Endothelial cell of umbilical vein (primary cell): ENCODE results near the gene C1orf167. TPM values are rescaled to one million over a fixed set of nuclear protein-coding genes. Genes with fewer than 3 reads are reported as not detected.

ENCODE experiments used
- BruUV-seq: library from RNA; stranded (reverse); fragments of 400-500 nt; replicated peaks from 2 replicates; lab custom pipeline; 2021; lab: Mats Ljungman, UMichigan
- CTCF ChIA-PET: fragments of 300-600, 350-600 bp; sonication (Branson Sonifier 250); formaldehyde crosslinking; loops from one replicate; lab custom pipeline; 2021; ENCODE audit warnings: antibody characterized with exemption, inconsistent platforms; lab: Charles Lee
- POLR2A ChIA-PET: fragments of 300-600, 350-600 bp; sonication (Branson Sonifier 250); formaldehyde crosslinking; loops from one replicate; lab custom pipeline; 2021; ENCODE audit warnings: antibody characterized with exemption, inconsistent platforms; lab: Charles Lee
- DNase-seq: peaks from one replicate; pipeline ENCODE4 v3.0.0-alpha.2; 2011; ENCODE audit warnings: low read depth, low spot score
- FAIRE-seq: peaks from 2 replicates; lab custom pipeline; 2011; peaks lifted over from hg19 to GRCh38; lab: Jason Lieb, UNC
- H2AFZ ChIP-seq: 2 replicates; pipeline ENCODE4 v1.6.0; 2012; ENCODE audit warnings: low read depth, low read length, control low read depth, inconsistent platforms
- H3K27ac ChIP-seq: 2 replicates; pipeline ENCODE4 v1.5.1; 2011; ENCODE audit warnings: low read depth, mild to moderate bottlenecking, control low read depth, low read length, moderate library complexity; ENCODE audit not compliant: insufficient read depth
- H3K27me3 ChIP-seq, 2 experiments: 2 replicates each; pipeline versions ENCODE4 v1.6.0 to v1.6.1; 2011; ENCODE audit warnings: low read length in 2 of 2, mixed read lengths in 1 of 2; ENCODE audit not compliant: control insufficient read depth in 2 of 2, insufficient read depth in 2 of 2
- H3K36me3 ChIP-seq, 2 experiments: 2 replicates in 1 of 2; 3 replicates in 1 of 2; pipeline ENCODE4 v1.5.1; 2011; ENCODE audit warnings: low read length in 2 of 2, mild to moderate bottlenecking in 1 of 2, moderate library complexity in 1 of 2; ENCODE audit not compliant: control insufficient read depth in 2 of 2, insufficient read depth in 2 of 2; ENCODE audit errors: extremely low read depth in 1 of 2
- H3K4me1 ChIP-seq: 3 replicates; pipeline ENCODE4 v1.5.1; 2011; ENCODE audit warnings: mild to moderate bottlenecking, low read length; ENCODE audit not compliant: control insufficient read depth, insufficient read depth; ENCODE audit errors: extremely low read depth
- H3K4me2 ChIP-seq: 2 replicates; pipeline ENCODE4 v1.6.1; 2011; ENCODE audit warnings: low read length, control low read depth, mixed read lengths; ENCODE audit not compliant: insufficient read depth
- H3K4me3 ChIP-seq, 3 experiments: fragments of 200-600 bp in 1 of 3; sonication (generic), shearing (Covaris generic) in 1 of 3; replicated peaks in 1 of 3; 2 replicates each; pipeline ENCODE4 v1.5.1; 2011 to 2016; ENCODE audit warnings: control low read depth in 3 of 3, low read length in 3 of 3, mild to moderate bottlenecking in 2 of 3, inconsistent platforms in 1 of 3, low read depth in 1 of 3, moderate library complexity in 1 of 3; ENCODE audit not compliant: insufficient read depth in 1 of 3
- H3K79me2 ChIP-seq: 2 replicates; pipeline ENCODE4 v1.6.0; 2012; ENCODE audit warnings: low read length, inconsistent platforms; ENCODE audit not compliant: control insufficient read depth, insufficient read depth
- H3K9ac ChIP-seq: replicated peaks from 2 replicates; pipeline ENCODE3; 2011; ENCODE audit warnings: low read length, control low read depth; ENCODE audit not compliant: insufficient read depth; ENCODE audit errors: extremely low read depth
- H3K9me1 ChIP-seq: replicated peaks from 3 replicates; pipeline ENCODE4 v1.6.0; 2011; ENCODE audit warnings: mild to moderate bottlenecking, low read length; ENCODE audit not compliant: control insufficient read depth, insufficient read depth; ENCODE audit errors: extremely low read depth
- H3K9me3 ChIP-seq: replicated peaks from 2 replicates; pipeline ENCODE4 v1.5.1; 2012; ENCODE audit warnings: low read length, inconsistent platforms; ENCODE audit not compliant: control insufficient read depth, insufficient read depth
- H4K20me1 ChIP-seq: replicated peaks from 2 replicates; pipeline ENCODE3; 2011; ENCODE audit warnings: mild to moderate bottlenecking, low read length; ENCODE audit not compliant: control insufficient read depth, insufficient read depth; ENCODE audit errors: extremely low read depth
- EZH2 ChIP-seq: IDR thresholded peaks from 2 replicates; pipeline ENCODE4 v1.6.1; 2012; ENCODE audit warnings: borderline replicate concordance, low read depth, mild to moderate bottlenecking, moderate library complexity, low read length, inconsistent platforms; ENCODE audit not compliant: severe bottlenecking
- FOS ChIP-seq: IDR thresholded peaks from 2 replicates; pipeline ENCODE4 v1.6.1; 2011; ENCODE audit warnings: mild to moderate bottlenecking, low read length, moderate library complexity, borderline replicate concordance; ENCODE audit not compliant: insufficient read depth
- GATA2 ChIP-seq: IDR thresholded peaks from 2 replicates; pipeline ENCODE4 v1.7.0; 2011; ENCODE audit warnings: low read depth, mild to moderate bottlenecking, moderate library complexity, mixed read lengths, low read length; ENCODE audit not compliant: insufficient read length, insufficient read depth
- JUN ChIP-seq: IDR thresholded peaks from 2 replicates; pipeline ENCODE4 v1.6.1; 2011; ENCODE audit warnings: borderline replicate concordance, low read depth; ENCODE audit not compliant: insufficient read length, insufficient read depth
- MYC ChIP-seq: IDR thresholded peaks from one replicate; pipeline ENCODE4 v1.6.1; 2011; ENCODE audit warnings: mild to moderate bottlenecking, low read depth, low read length
- POLR2A ChIP-seq: IDR thresholded peaks from 2 replicates; pipeline ENCODE4 v1.6.1; 2012; ENCODE audit warnings: low read depth, mild to moderate bottlenecking, control low read depth, low read length
- POLR2AphosphoS5 ChIP-seq: IDR thresholded peaks from 2 replicates; pipeline ENCODE4 v1.6.1; 2012; ENCODE audit warnings: low read depth, mild to moderate bottlenecking, control low read depth, low read length, moderate library complexity; ENCODE audit not compliant: insufficient read depth
- dilution Hi-C: fragments of 300-500 bp; cut with MboI; formaldehyde crosslinking; loops from one replicate; pipeline ENCODE4 v1.15.0; 2019; ENCODE audit warnings: low sequenced_read_pairs; ENCODE audit not compliant: extremely low pct_ligation_motif_present
- intact Hi-C: fragments of 100-400 bp; cut with micrococcal nuclease; formaldehyde crosslinking; loops from one replicate; pipeline ENCODE4 v1.10.0; 2022
- polyA plus RNA-seq, 4 experiments: library from polyadenylated mRNA; depleted of rRNA in 3 of 4; stranded (reverse) in 3 of 4; unstranded in 1 of 4; fragments of >200 nt; gene quantifications; 2 replicates each; pipeline versions ENCODE4 v1.2.1 to v1.2.3, GENCODE V29; 2011 to 2012; ENCODE audit warnings: missing spikeins in 1 of 4
- total RNA-seq: library from RNA; stranded (reverse); gene quantifications from 2 replicates; pipeline ENCODE4 v1.2.3, GENCODE V29; 2021
- TF ChIP-seq, protein P1 (sequence below), 2 donors: IDR thresholded peaks; 1 replicate in 1 of 2; 2 replicates in 1 of 2; pipeline ENCODE4 v1.5.1; 2011; ENCODE audit warnings: low read length in 2 of 2, mild to moderate bottlenecking in 2 of 2, moderate library complexity in 2 of 2, control low read depth in 1 of 2, inconsistent platforms in 1 of 2, low read depth in 1 of 2; ENCODE audit not compliant: insufficient read depth in 1 of 2; ENCODE audit errors: extremely low read depth in 1 of 2
- TF ChIP-seq, protein P2 (sequence below): IDR thresholded peaks from 2 replicates; pipeline ENCODE4 v1.6.1; 2011; ENCODE audit not compliant: insufficient read depth, insufficient read length

The C1orf167 gene
- total and polyA plus RNA-seq, 2 donors (not counting 3 experiments of a cell fraction or from before 2014, with no cell fraction given), result not detected

DNA sequence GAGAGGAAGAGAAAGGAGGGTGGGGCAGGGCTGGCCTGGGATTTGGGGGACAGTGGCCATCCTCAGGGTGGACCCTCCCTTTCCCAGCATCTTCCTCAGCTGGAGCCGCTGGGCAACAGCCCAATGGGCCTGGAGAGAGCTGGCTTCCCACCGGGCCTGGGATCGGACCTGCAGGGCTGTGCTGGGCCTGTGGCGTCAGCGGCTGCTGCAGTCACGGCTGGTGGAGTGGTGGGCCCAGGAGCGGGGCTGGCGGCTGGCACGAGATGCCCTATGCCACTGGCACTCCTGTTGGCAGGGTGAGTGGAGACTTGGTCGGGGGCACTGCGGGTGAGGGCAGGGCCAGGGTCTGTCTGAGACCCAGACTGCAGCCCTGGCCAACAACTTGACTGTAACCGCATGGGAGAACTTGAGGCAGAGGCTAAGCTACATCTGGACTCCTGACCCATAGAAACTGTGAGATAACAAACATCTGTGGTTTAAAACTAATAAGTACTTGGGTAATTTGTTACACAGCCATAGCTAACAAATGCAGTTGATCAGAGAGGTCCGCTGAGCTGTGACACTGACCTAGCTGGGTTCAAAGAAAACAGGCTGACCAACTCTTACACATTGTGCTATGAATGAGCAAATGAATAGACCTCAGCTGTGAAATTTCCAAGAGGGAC is 17.9 kb downstream of the C1orf167 start:
- ChIA-PET POLR2A (interaction anchor here (1.4 kb wide), 1 partner anchor 128 kb away, joined by 4 read pairs; no protein-coding TSS in a partner anchor), CTCF (no interaction called here)
- H4K20me1 ChIP-seq, result no peaks in the 10 kb centered on the region
- no TSS peak for BruUV-seq
- no peaks in the 10 kb centered on the region for H3K9me1 ChIP-seq
- H3K79me2 ChIP-seq, result no peaks in the 10 kb centered on the region
- intact Hi-C loops (no loop called here), dilution Hi-C loops (no loop called here)
- no peak overlapping the region for H2AFZ ChIP-seq
- FAIRE-seq, result no peak
- no peak overlapping the region for H3K9ac ChIP-seq
- H3K36me3 ChIP-seq, result no peaks in the 10 kb centered on the region
- H3K27ac ChIP-seq, result no peak overlapping the region
- TF ChIP-seq POLR2A, result no peak
- peaks cover 2% of the 10 kb centered on the region for H3K4me1 ChIP-seq
- H3K9me3 ChIP-seq, result no peaks in the 10 kb centered on the region
- H3K27me3 ChIP-seq, result no peaks in the 10 kb centered on the region
- H3K4me2 ChIP-seq, result no peak overlapping the region
- no peak overlapping the region for H3K4me3 ChIP-seq
- DNase-seq, result no peak

DNA sequence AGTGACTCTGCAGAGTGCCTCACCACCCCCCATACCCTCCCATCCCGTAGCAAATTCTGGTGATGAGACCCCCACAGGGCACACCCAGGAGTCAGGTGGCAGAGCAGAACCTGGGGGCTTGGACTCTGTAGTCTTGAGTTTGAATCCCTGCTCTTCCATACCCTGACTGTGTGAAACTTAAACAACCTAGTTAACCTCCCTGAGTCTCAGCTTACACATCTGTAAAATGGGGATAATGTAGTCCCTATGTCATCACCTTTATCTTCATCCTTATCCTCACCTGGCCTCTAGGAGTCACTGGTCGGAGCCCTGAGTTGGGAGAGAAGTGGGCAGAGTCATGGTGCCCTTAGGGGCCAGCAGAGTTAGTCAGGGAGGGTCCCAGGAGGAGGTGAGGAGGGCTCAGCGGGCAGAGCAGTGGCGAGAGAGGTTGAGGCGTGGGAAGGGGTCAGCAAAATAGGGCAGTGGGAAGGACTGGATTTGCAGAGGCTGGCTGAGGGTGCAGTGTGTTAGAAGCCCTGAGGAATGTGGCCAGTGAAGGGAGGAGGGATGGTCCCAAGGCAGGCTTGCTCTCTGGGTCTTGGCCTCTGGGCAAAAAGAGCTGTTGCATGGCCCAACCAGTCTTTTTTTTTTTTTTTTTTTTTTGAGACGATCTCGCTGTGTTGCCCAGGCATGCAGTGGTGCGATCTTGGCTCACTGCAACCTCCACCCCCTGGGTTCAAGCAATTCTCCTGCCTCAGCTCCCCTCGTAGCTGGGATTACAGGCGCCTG is 18.6 kb downstream of the C1orf167 start:
- TF ChIP-seq EZH2 (no peak), GATA2 (no peak), POLR2AphosphoS5 (no peak), FOS (no peak), JUN (no peak), MYC (no peak)
- TF ChIP-seq, protein P1, sequence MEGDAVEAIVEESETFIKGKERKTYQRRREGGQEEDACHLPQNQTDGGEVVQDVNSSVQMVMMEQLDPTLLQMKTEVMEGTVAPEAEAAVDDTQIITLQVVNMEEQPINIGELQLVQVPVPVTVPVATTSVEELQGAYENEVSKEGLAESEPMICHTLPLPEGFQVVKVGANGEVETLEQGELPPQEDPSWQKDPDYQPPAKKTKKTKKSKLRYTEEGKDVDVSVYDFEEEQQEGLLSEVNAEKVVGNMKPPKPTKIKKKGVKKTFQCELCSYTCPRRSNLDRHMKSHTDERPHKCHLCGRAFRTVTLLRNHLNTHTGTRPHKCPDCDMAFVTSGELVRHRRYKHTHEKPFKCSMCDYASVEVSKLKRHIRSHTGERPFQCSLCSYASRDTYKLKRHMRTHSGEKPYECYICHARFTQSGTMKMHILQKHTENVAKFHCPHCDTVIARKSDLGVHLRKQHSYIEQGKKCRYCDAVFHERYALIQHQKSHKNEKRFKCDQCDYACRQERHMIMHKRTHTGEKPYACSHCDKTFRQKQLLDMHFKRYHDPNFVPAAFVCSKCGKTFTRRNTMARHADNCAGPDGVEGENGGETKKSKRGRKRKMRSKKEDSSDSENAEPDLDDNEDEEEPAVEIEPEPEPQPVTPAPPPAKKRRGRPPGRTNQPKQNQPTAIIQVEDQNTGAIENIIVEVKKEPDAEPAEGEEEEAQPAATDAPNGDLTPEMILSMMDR (IDR thresholded peaks at IDR 0.05; ENCODE audit: extremely low read depth in 1 of 2, insufficient read depth in 1 of 2, low read depth in 1 of 2, low read length in 2 of 2), result no peak
- TF ChIP-seq, protein P2, sequence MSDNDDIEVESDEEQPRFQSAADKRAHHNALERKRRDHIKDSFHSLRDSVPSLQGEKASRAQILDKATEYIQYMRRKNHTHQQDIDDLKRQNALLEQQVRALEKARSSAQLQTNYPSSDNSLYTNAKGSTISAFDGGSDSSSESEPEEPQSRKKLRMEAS, result no peak
- Histone ChIP-seq H3K27me3 (no peaks in the 10 kb centered on the region), H2AFZ (no peak overlapping the region), H3K79me2 (no peaks in the 10 kb centered on the region), H3K36me3 (no peaks in the 10 kb centered on the region), H3K4me1 (peaks cover 8% of the 10 kb centered on the region), H3K9me3 (no peaks in the 10 kb centered on the region), H3K9me1 (no peaks in the 10 kb centered on the region), H3K27ac (no peak overlapping the region), H3K4me2 (no peak overlapping the region), H3K9ac (no peak overlapping the region), H3K4me3 (no peak overlapping the region), H4K20me1 (no peaks in the 10 kb centered on the region)
- ChIA-PET CTCF (interaction anchor here (1.2 to 2.0 kb wide), 2 partner anchors 23 to 26 kb away, joined by 5 to 7 read pairs; partner anchors contain the start of genes CLCN6 and MTHFR), POLR2A (interaction anchor here (0.6 to 1.4 kb wide), 2 partner anchors 35 to 128 kb away, joined by 4 to 6 read pairs; no protein-coding TSS in a partner anchor)
- dilution Hi-C loops (no loop called here), intact Hi-C loops (no loop called here)
- FAIRE-seq (no peak), DNase-seq (no peak)
- BruUV-seq, result no TSS peak
